DND-41 (cell line): Measurements from ENCODE around the gene EGFL6.

Source experiments
- CTCF ChIP-seq: IDR thresholded peaks from 2 replicates; pipeline ENCODE4 v1.5.1; 2012; ENCODE audit warnings: borderline replicate concordance, low read length, moderate library complexity, mild to moderate bottlenecking; ENCODE audit not compliant: poor library complexity, severe bottlenecking; ENCODE audit errors: extremely low read depth
- EZH2 ChIP-seq: IDR thresholded peaks from 3 replicates; pipeline ENCODE4 v1.6.1; 2012; ENCODE audit warnings: borderline replicate concordance, low read depth, mild to moderate bottlenecking, moderate library complexity, low read length, inconsistent platforms; ENCODE audit not compliant: severe bottlenecking

GRCh38 chrX:13647709-13648212 lies 78.4 kb downstream of the EGFL6 start:
- no peak for TF ChIP-seq CTCF
- no peak for TF ChIP-seq EZH2
